HEK293 (cell line): ENCODE results near the gene HPS4.
A peak's percentile ranks its signal among the peaks of the same experiment; 100 is the strongest.

Experiments used
- CTCF ChIA-PET: fragments of 350-600 bp; formaldehyde crosslinking; extraction: SDS; loops from one replicate; lab custom pipeline; 2021; ENCODE audit warnings: antibody characterized with exemption; lab: Yijun Ruan, JAX
- POLR2A ChIA-PET: fragments of 300-600 bp; formaldehyde crosslinking; extraction: SDS; loops from one replicate; lab custom pipeline; 2020; ENCODE audit warnings: antibody characterized with exemption, inconsistent platforms; lab: Yijun Ruan, JAX
- H3K27ac ChIP-seq: fragments of 200-500 bp; sonication (Bioruptor generic); 2 replicates; pipeline ENCODE4 v1.5.1; 2014; ENCODE audit warnings: low read depth, low read length, control low read depth, inconsistent platforms; ENCODE audit errors: extremely low read depth
- H3K36me3 ChIP-seq, 2 experiments: fragments of 200-500 bp in 1 of 2; sonication (Bioruptor generic) in 1 of 2; 1 replicate in 1 of 2; 2 replicates in 1 of 2; pipeline ENCODE4 v1.5.1; 2014 to 2017; ENCODE audit warnings: inconsistent platforms in 2 of 2, low read length in 2 of 2; ENCODE audit not compliant: control insufficient read depth in 2 of 2, insufficient read depth in 1 of 2
- H3K4me1 ChIP-seq: fragments of 200-500 bp; sonication (Bioruptor generic); 2 replicates; pipeline ENCODE4 v1.5.1; 2014; ENCODE audit warnings: mild to moderate bottlenecking, low read length, inconsistent platforms; ENCODE audit not compliant: control insufficient read depth, insufficient read depth
- H3K4me3 ChIP-seq: 2 replicates; pipeline ENCODE4 v1.5.1; 2011; ENCODE audit warnings: low read depth, mild to moderate bottlenecking, control low read depth, low read length, moderate library complexity
- H3K9me3 ChIP-seq: fragments of 200-500 bp; sonication (Bioruptor generic); 2 replicates; pipeline ENCODE4 v1.5.1; 2014; ENCODE audit warnings: low read depth, low read length, inconsistent platforms; ENCODE audit not compliant: control insufficient read depth, insufficient read depth
- BCL11A ChIP-seq: fragments of 450-650 bp; formaldehyde crosslinking; IDR thresholded peaks from 2 replicates; pipeline ENCODE4 v1.5.1; 2016; ENCODE audit warnings: low read depth, missing biosample characterization, missing genetic modification characterization
- CTCF ChIP-seq: fragments of 450-650 bp; formaldehyde crosslinking; IDR thresholded peaks from 2 replicates; pipeline ENCODE4 v1.5.1; 2016; ENCODE audit warnings: missing biosample characterization, missing genetic modification characterization
- EGR2 ChIP-seq: fragments of 450-650 bp; formaldehyde crosslinking; IDR thresholded peaks from 2 replicates; pipeline ENCODE4 v1.5.1; 2016; ENCODE audit warnings: low read depth, missing biosample characterization, missing genetic modification characterization
- FEZF1 ChIP-seq: fragments of 450-650 bp; formaldehyde crosslinking; IDR thresholded peaks from 2 replicates; pipeline ENCODE4 v1.5.1; 2016; ENCODE audit warnings: missing biosample characterization, missing genetic modification characterization
- GLIS2 ChIP-seq: fragments of 450-650 bp; formaldehyde crosslinking; IDR thresholded peaks from 2 replicates; pipeline ENCODE4 v1.5.1; 2016; ENCODE audit warnings: missing biosample characterization, missing genetic modification characterization
- KLF9 ChIP-seq: fragments of 450-650 bp; formaldehyde crosslinking; IDR thresholded peaks from 2 replicates; pipeline ENCODE4 v1.5.1; 2016; ENCODE audit warnings: missing biosample characterization, missing genetic modification characterization, low read depth
- MEIS1 ChIP-seq: sonication (generic); formaldehyde crosslinking; IDR thresholded peaks from 2 replicates; pipeline ENCODE4 v1.8.1; 2022; ENCODE audit warnings: missing genetic modification reagents, mild to moderate bottlenecking, borderline replicate concordance
- ZBTB21 ChIP-seq: fragments of 450-650 bp; formaldehyde crosslinking; IDR thresholded peaks from 2 replicates; pipeline ENCODE4 v1.5.1; 2017; ENCODE audit warnings: missing biosample characterization, missing genetic modification characterization
- ZBTB48 ChIP-seq: fragments of 450-650 bp; formaldehyde crosslinking; IDR thresholded peaks from 2 replicates; pipeline ENCODE4 v1.5.1; 2016; ENCODE audit warnings: missing biosample characterization, missing genetic modification characterization
- ZNF146 ChIP-seq: fragments of 450-650 bp; formaldehyde crosslinking; IDR thresholded peaks from 2 replicates; pipeline ENCODE4 v1.5.1; 2016; ENCODE audit warnings: missing biosample characterization, missing genetic modification characterization
- ZNF221 ChIP-seq: fragments of 450-650 bp; formaldehyde crosslinking; IDR thresholded peaks from 2 replicates; pipeline ENCODE4 v1.5.1; 2017; ENCODE audit warnings: missing biosample characterization, missing genetic modification characterization, borderline replicate concordance
- ZNF223 ChIP-seq: fragments of 450-650 bp; formaldehyde crosslinking; IDR thresholded peaks from 2 replicates; pipeline ENCODE4 v1.5.1; 2016; ENCODE audit warnings: missing biosample characterization, missing genetic modification characterization
- ZNF350 ChIP-seq: fragments of 450-650 bp; formaldehyde crosslinking; IDR thresholded peaks from 2 replicates; pipeline ENCODE4 v1.5.0; 2017; ENCODE audit warnings: missing biosample characterization, mild to moderate bottlenecking, missing genetic modification characterization
- ZNF449 ChIP-seq: fragments of 450-650 bp; formaldehyde crosslinking; IDR thresholded peaks from 2 replicates; pipeline ENCODE4 v1.5.1; 2017; ENCODE audit warnings: missing biosample characterization, mild to moderate bottlenecking, missing genetic modification characterization, moderate library complexity
- ZNF48 ChIP-seq: fragments of 450-650 bp; formaldehyde crosslinking; IDR thresholded peaks from 2 replicates; pipeline ENCODE4 v1.5.1; 2016; ENCODE audit warnings: missing biosample characterization, missing genetic modification characterization
- ZNF561 ChIP-seq: fragments of 450-650 bp; IDR thresholded peaks from 2 replicates; pipeline ENCODE4 v1.5.1; 2018; ENCODE audit warnings: missing biosample characterization, missing genetic modification characterization, borderline replicate concordance
- ZNF654 ChIP-seq: fragments of 450-650 bp; formaldehyde crosslinking; IDR thresholded peaks from 2 replicates; pipeline ENCODE4 v1.5.1; 2016; ENCODE audit warnings: low read depth, missing biosample characterization, missing genetic modification characterization
- ZNF660 ChIP-seq: fragments of 450-650 bp; IDR thresholded peaks from 2 replicates; pipeline ENCODE4 v1.5.1; 2018; ENCODE audit warnings: missing biosample characterization, mild to moderate bottlenecking, missing genetic modification characterization
- ZNF707 ChIP-seq: fragments of 450-650 bp; formaldehyde crosslinking; IDR thresholded peaks from 2 replicates; pipeline ENCODE4 v1.5.1; 2016; ENCODE audit warnings: missing biosample characterization, missing genetic modification characterization
- ZNF76 ChIP-seq: fragments of 450-650 bp; formaldehyde crosslinking; IDR thresholded peaks from 2 replicates; pipeline ENCODE4; 2016; ENCODE audit warnings: low read depth, missing biosample characterization, missing genetic modification characterization, borderline replicate concordance
- ZNF777 ChIP-seq: fragments of 450-650 bp; formaldehyde crosslinking; IDR thresholded peaks from 2 replicates; pipeline ENCODE4 v1.5.1; 2017; ENCODE audit warnings: missing biosample characterization, missing genetic modification characterization, borderline replicate concordance
- ZNF837 ChIP-seq: fragments of 450-650 bp; formaldehyde crosslinking; IDR thresholded peaks from 2 replicates; pipeline ENCODE4 v1.5.1; 2016; ENCODE audit warnings: missing biosample characterization, missing genetic modification characterization
- ZSCAN16 ChIP-seq: fragments of 450-650 bp; formaldehyde crosslinking; IDR thresholded peaks from 2 replicates; pipeline ENCODE4 v1.5.1; 2016; ENCODE audit warnings: missing biosample characterization, missing genetic modification characterization
- TF ChIP-seq, protein P1 (sequence below): fragments of 450-650 bp; formaldehyde crosslinking; IDR thresholded peaks from 2 replicates; pipeline ENCODE4 v1.5.1; 2016; ENCODE audit warnings: missing biosample characterization, missing genetic modification characterization

Gene HPS4

GRCh38 chr22:26508148-26508547 lies 24.6 kb upstream of the HPS4 start (continued):
- no peak for TF ChIP-seq ZNF223
- TF ChIP-seq ZNF76 = no peak
- TF ChIP-seq ZNF221 (tag by site-specific recombination) = no peak
- no peak for TF ChIP-seq ZNF561 (tag by site-specific recombination)
- TF ChIP-seq MEIS1 (CRISPR knock-in tag) = no peak
- TF ChIP-seq, all 188 proteins: peak for 0

DNA sequence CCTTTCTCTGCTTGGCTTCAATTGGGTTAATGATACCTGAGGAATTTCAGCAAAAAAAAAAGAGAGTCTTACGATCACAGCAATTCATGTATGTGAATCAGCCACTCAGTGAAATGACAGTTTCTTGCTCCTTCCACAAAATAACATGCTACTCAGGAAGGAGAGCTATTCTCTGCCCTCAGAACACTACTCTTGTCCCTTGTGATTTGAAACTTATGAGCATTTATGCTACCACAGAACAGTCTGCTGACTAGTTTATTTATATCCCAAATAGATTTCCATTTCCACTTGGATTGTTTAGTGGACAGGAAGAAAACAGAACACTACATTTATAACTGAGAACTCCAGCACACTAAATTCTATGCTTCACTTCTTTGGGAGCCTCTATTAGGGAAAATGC lies 20.2 kb upstream of the HPS4 start:
- Histone ChIP-seq H3K36me3 (peaks cover 71 to 95% of the 10 kb centered on the region in 2 experiments), H3K9me3 (no peaks in the 10 kb centered on the region), H3K4me1 (no peaks in the 10 kb centered on the region)
- CTCF ChIA-PET = interaction anchor here (0.5 to 1.7 kb wide), 13 partner anchors 8 to 621 kb away, joined by 3 to 12 read pairs (median 6); partner anchors contain the start of genes SRRD and TFIP11
- TF ChIP-seq BCL11A (tag by site-specific recombination) = no peak
- no peak for TF ChIP-seq GLIS2
- no peak for TF ChIP-seq KLF9 (tag by site-specific recombination)
- TF ChIP-seq ZNF146 (tag by site-specific recombination) = no peak
- TF ChIP-seq ZNF837 (tag by site-specific recombination) = no peak
- no peak for TF ChIP-seq ZSCAN16 (tag by site-specific recombination)
- TF ChIP-seq, protein P1, sequence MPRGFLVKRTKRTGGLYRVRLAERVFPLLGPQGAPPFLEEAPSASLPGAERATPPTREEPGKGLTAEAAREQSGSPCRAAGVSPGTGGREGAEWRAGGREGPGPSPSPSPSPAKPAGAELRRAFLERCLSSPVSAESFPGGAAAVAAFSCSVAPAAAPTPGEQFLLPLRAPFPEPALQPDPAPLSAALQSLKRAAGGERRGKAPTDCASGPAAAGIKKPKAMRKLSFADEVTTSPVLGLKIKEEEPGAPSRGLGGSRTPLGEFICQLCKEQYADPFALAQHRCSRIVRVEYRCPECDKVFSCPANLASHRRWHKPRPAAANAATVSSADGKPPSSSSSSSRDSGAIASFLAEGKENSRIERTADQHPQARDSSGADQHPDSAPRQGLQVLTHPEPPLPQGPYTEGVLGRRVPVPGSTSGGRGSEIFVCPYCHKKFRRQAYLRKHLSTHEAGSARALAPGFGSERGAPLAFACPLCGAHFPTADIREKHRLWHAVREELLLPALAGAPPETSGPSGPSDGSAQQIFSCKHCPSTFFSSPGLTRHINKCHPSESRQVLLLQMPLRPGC = no peak
- no peak for TF ChIP-seq ZNF350 (tag by site-specific recombination)
- no peak for TF ChIP-seq ZNF660 (tag by site-specific recombination)
- TF ChIP-seq ZNF707 (tag by site-specific recombination) = no peak
- TF ChIP-seq ZNF777 (tag by site-specific recombination) = no peak
- TF ChIP-seq ZBTB48 (tag by site-specific recombination) = no peak
- TF ChIP-seq FEZF1 (tag by site-specific recombination) = no peak
- TF ChIP-seq ZNF48 (tag by site-specific recombination) = no peak
- TF ChIP-seq, all 188 proteins: peak for 0
- Histone ChIP-seq H3K27ac (no peak overlapping the region), H3K4me3 (no peak overlapping the region)
- POLR2A ChIA-PET = interaction anchor here (0.7 to 1.2 kb wide), 3 partner anchors 9 to 169 kb away, joined by 3 to 6 read pairs (median 4); partner anchors contain the start of genes HPS4, SRRD and TFIP11

GRCh38 chr22:26502688-26503561 lies 19.3 kb upstream of the HPS4 start:
- CTCF ChIA-PET = interaction anchor here (0.5 to 1.7 kb wide), 15 partner anchors 8 to 1384 kb away, joined by 3 to 12 read pairs (median 5); partner anchors contain the start of genes SRRD and TFIP11
- POLR2A ChIA-PET = interaction anchor here (0.7 to 1.2 kb wide), 3 partner anchors 10 to 170 kb away, joined by 3 to 6 read pairs (median 4); partner anchors contain the start of genes HPS4, SRRD and TFIP11
- peaks cover 72 to 89% of the 10 kb centered on the region in 2 experiments for H3K36me3 ChIP-seq

More at GRCh38 chr22:26502688-26503561, 19.3 kb upstream of the HPS4 start:
- Histone ChIP-seq H3K9me3 (no peaks in the 10 kb centered on the region), H3K4me1 (no peaks in the 10 kb centered on the region), H3K4me3 (no peak overlapping the region), H3K27ac (no peak overlapping the region)
- no peak for TF ChIP-seq ZBTB21 (tag by site-specific recombination)
- peak; percentile 38; the same call in 1 of the 2 replicates for TF ChIP-seq CTCF (tag by site-specific recombination)
- peak; percentile 11; the same call in 1 of the 2 replicates for TF ChIP-seq EGR2 (tag by site-specific recombination)
- TF ChIP-seq ZNF449 (tag by site-specific recombination) = no peak
- 0 out of 2 replicates have a peak, but pooled peaks have one; percentile 14 for TF ChIP-seq ZNF654 (tag by site-specific recombination)
